NCI-H1417 (cell line): ENCODE results near the gene OTULINL.
A peak's percentile ranks its signal among the peaks of the same experiment; 100 is the strongest.

Experiments
- DNase-seq, 3 experiments: peaks; one replicate each; lab custom pipeline; 2025; lab: John Stamatoyannopoulos, UW

The OTULINL gene

GRCh38 chr5:14577079-14577725 lies 4.4 kb upstream of the OTULINL start:
- DNase-seq, result no peak

GRCh38 chr5:14577971-14578370 lies 3.6 kb upstream of the OTULINL start:
- no peak for DNase-seq

GRCh38 chr5:14579246-14579645 lies 2.3 kb upstream of the OTULINL start:
- DNase-seq, result no peak

- DNase-seq, result peak in 1 of 3 experiments; percentile 61
Measured at GRCh38 chr5:14579731-14580397, 1.7 kb upstream of the OTULINL start.

GRCh38 chr5:14580398-14581034 lies 1.1 kb upstream of the OTULINL start:
- peak in 2 of 3 experiments; percentile 53 to 78 for DNase-seq

- peak; percentile 66 to 94 (median 92) for DNase-seq
Measured at GRCh38 chr5:14581891-14582796, 552 bp downstream of the OTULINL start.

GRCh38 chr5:14582797-14583137 lies 1.2 kb downstream of the OTULINL start:
- peak in 2 of 3 experiments; percentile 64 to 78 for DNase-seq

- DNase-seq, result no peak
Measured at GRCh38 chr5:14584848-14585247, 3.3 kb downstream of the OTULINL start.

GRCh38 chr5:14587150-14587549 lies 5.6 kb downstream of the OTULINL start:
- DNase-seq, result no peak

GRCh38 chr5:14588145-14588544 lies 6.6 kb downstream of the OTULINL start:
- no peak for DNase-seq

- peak in 2 of 3 experiments; percentile 29 to 71 for DNase-seq
Measured at GRCh38 chr5:14588758-14589543, 7.4 kb downstream of the OTULINL start.

- DNase-seq, result no peak
Measured at GRCh38 chr5:14590949-14591348, 9.4 kb downstream of the OTULINL start.

GRCh38 chr5:14591548-14591947 lies 10.0 kb downstream of the OTULINL start:
- DNase-seq, result no peak

GRCh38 chr5:14593326-14594021 lies 11.9 kb downstream of the OTULINL start:
- no peak for DNase-seq

- no peak for DNase-seq
Measured at GRCh38 chr5:14594378-14595074, 12.9 kb downstream of the OTULINL start.

GRCh38 chr5:14595189-14595588 lies 13.6 kb downstream of the OTULINL start:
- DNase-seq, result no peak

GRCh38 chr5:14595891-14596290 lies 14.3 kb downstream of the OTULINL start:
- DNase-seq, result no peak

- no peak for DNase-seq
Measured at GRCh38 chr5:14597080-14597479, 15.5 kb downstream of the OTULINL start.

GRCh38 chr5:14598225-14598624 lies 16.6 kb downstream of the OTULINL start:
- no peak for DNase-seq

GRCh38 chr5:14599476-14600127 lies 18.0 kb downstream of the OTULINL start:
- DNase-seq, result no peak
